HG03025 (cell line): ENCODE measurements around the gene HYKK.
"Not testable (repeated sequence)": the region's sequence is repeated elsewhere in the genome, so short reads cannot be mapped to it uniquely, and the experiment has no call there.

Experiments
- ATAC-seq: cut with Tn5 transposase; IDR thresholded peaks from one replicate; pipeline ENCODE4 v1.9.1; 2021; ENCODE audit warnings: mild to moderate bottlenecking, moderate library complexity; ENCODE audit not compliant: unreplicated experiment, low FRiP score

Gene HYKK

GRCh38 chr15:78539464-78540140, 32.2 kb downstream of the HYKK start:
- not testable (repeated sequence) for ATAC-seq

- peak; percentile 75 for ATAC-seq
Observed at GRCh38 chr15:78540141-78540870, 32.9 kb downstream of the HYKK start, which contains the start of gene PSMA4. TSS of gene PSMA4 (plus strand) at chr15:78540444. CDS start at chr15:78541928, 1,484 bp downstream.

- ATAC-seq, result no peak
Observed at GRCh38 chr15:78540871-78541743, 33.7 kb downstream of the HYKK start.

GRCh38 chr15:78541744-78542034, 34.3 kb downstream of the HYKK start:
- no peak for ATAC-seq

GRCh38 chr15:78542647-78543046, 35.3 kb downstream of the HYKK start:
- no peak for ATAC-seq

- no peak for ATAC-seq
Observed at GRCh38 chr15:78550194-78550593, 42.8 kb downstream of the HYKK start.

GRCh38 chr15:78550815-78551214, 43.4 kb downstream of the HYKK start:
- no peak for ATAC-seq

- ATAC-seq, result no peak
Observed at GRCh38 chr15:78551902-78552301, 44.5 kb downstream of the HYKK start.

- no peak for ATAC-seq
Observed at GRCh38 chr15:78552597-78552996, 45.2 kb downstream of the HYKK start.

- ATAC-seq, result not testable (repeated sequence)
Observed at GRCh38 chr15:78560201-78560600, 52.8 kb downstream of the HYKK start.

- no peak for ATAC-seq
Observed at GRCh38 chr15:78561490-78561889, 54.1 kb downstream of the HYKK start.

- ATAC-seq, result no peak
Observed at GRCh38 chr15:78563092-78563491, 55.7 kb downstream of the HYKK start.

- no peak for ATAC-seq
Observed at GRCh38 chr15:78564743-78565096, 57.3 kb downstream of the HYKK start.

GRCh38 chr15:78565097-78565950, 57.9 kb downstream of the HYKK start, which contains the start of gene CHRNA5:
TSS of gene CHRNA5 (plus strand) at chr15:78565520. CDS start at chr15:78565720, 200 bp downstream.
- ATAC-seq, result peak; percentile 75

GRCh38 chr15:78565951-78566774, 58.8 kb downstream of the HYKK start:
- ATAC-seq, result peak; percentile 34

- ATAC-seq, result no peak
Observed at GRCh38 chr15:78567531-78567930, 60.2 kb downstream of the HYKK start.

GRCh38 chr15:78570710-78571109, 63.3 kb downstream of the HYKK start:
- ATAC-seq, result no peak

- ATAC-seq, result no peak
Observed at GRCh38 chr15:78571382-78571781, 64.0 kb downstream of the HYKK start.

GRCh38 chr15:78573416-78573815, 66.0 kb downstream of the HYKK start:
- ATAC-seq, result no peak
